NK-92 treated with Interleukin-12 subunit alpha and Interleukin-12 subunit beta, amount 100 ng/mL, for 24 hours (cell line): Measurements from ENCODE around the gene METTL1.

Experiments used
- DNase-seq: peaks from one replicate; lab custom pipeline; 2025; lab: John Stamatoyannopoulos, UW

The METTL1 gene

DNA sequence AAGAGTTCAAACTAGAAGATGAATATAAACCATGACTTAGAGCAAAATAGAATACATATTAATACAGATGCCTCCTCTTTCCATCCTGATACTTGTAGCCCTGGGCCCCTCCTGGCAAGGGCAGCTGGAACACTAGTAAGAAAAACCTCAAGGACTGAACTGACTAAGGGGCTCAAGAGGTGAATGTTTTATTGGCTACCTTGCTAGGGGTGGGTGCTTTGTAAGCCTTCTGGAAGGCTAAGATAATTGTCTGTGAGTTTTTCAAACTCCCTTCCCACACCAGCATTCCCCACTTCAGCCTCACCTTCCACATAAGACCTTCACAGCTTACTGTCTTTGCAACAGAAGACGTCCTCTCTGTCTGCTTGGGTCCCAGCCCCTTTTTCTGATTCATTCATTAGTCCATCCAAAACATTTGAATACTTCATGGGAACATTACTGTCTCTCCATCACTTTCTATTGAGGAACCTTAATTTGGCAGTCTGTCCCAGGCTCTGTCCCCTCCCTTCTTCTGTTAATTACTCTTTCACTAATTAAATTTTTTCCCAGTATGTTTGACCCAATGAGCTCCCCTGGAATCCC lies 18.1 kb downstream of the METTL1 start:
- DNase-seq = no peak

GRCh38 chr12:57752668-57753000 lies 19.3 kb downstream of the METTL1 start:
- no peak for DNase-seq

DNA sequence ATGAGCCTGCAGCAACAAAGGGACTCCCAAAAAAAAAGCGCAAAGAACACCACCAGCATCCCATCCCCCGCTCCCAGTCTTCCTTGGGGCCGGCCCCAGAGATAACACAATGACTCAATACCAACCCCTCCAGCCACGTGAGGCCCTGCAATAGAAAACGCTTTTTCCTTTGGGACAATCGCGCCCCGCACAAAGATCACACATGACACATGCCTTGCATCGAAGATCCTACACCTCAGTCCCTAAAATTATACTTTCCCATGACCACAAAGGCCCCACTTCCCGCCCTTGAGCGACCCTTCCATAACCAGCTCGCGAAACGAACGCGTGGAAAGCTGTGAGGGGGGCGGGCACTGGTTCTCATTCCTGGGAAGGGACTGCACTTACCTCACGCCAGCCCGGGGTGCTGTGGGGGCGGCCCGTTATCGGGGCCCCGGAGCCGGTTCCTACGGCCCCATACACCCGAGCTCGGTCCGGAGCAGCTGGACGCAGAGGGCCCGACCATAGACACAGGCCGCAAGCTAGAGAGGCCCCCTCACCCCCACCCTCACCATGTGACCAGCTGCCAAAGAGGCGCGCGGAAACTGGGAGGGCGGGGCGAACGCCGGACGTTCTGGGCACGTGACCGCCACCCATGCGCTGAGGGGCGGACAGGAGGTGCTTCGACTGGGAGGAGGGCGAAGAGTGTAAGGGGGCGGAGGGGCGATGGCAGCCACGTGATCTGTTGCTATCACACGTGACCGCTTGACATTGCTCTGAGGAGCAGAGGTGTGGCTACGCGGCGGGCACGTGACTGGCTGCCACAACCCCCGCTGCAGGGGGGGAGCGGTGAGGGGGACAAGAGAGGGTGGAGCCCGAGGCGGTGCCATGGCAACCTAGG lies 19.9 kb downstream of the METTL1 start, which contains the start of gene CDK4:
Gene CDK4, minus strand, starts transcription at position 523 of the 880 bp plus-strand sequence. CDS start 593 bp downstream, outside the sequence.
- peak; percentile 98 for DNase-seq

DNA sequence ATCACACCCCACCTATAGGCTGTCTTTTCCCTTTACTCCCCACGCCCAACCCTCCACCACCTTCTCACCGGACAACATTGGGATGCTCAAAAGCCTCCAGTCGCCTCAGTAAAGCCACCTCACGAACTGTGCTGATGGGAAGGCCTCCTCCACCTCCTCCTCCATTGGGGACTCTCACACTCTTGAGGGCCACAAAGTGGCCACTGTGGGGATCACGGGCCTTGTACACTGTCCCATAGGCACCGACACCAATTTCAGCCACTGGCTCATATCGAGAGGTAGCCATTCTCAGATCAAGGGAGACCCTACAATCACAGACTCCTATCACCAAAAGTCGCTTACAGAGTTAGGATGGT lies 20.5 kb downstream of the METTL1 start:
- no peak for DNase-seq

DNA sequence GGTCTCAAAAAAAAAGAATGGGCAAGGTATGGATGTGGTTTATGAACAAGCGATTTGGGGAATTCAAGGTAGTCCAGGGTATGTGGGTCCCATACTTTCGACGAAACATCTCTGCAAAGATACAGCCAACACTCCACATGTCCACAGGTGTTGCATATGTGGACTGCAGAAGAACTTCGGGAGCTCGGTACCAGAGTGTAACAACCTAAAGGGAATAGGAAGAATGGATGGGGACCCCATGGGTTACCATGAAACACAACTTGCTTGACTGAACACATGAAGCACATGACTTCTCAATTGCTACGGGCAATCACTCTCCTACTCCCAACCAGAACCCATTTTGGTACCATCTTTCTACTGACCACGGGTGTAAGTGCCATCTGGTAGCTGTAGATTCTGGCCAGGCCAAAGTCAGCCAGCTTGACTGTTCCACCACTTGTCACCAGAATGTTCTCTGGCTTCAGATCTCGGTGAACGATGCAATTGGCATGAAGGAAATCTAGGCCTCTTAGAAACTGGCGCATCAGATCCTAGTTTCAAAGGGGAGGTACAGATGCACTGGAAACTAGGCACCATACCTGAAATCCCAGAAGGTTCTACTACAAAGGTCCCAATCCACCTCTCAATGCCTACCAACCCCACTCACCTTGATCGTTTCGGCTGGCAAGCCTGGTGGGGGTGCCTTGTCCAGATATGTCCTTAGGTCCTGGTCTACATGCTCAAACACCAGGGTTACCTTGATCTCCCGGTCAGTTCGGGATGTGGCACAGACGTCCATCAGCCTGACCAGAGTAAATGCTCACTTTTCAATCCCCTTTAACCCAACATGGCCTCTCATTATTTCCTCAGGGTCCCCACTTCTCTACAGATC lies 21.1 kb downstream of the METTL1 start:
- no peak for DNase-seq

DNA sequence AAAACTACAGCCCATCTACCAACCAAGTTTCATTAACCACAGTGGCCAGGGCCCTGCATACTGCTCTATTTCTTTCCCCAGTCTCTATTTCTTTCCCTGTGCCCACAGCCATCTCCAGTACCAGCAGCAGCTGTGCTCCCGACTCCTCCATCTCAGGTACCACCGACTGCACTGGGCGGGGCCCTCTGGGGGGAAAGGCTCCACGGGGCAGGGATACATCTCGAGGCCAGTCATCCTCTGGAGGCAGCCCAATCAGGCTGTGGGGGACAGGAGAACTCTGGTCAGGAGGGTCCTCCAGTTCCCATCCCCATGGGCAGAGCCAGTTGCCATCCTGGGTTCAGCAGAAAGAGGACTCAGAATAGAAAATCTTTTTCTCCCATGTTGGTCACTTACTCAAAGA lies 22.8 kb downstream of the METTL1 start:
- DNase-seq = no peak

- no peak for DNase-seq
These were observed 25.9 kb downstream of the METTL1 start for GRCh38 chr12:57746025-57746424.

DNA sequence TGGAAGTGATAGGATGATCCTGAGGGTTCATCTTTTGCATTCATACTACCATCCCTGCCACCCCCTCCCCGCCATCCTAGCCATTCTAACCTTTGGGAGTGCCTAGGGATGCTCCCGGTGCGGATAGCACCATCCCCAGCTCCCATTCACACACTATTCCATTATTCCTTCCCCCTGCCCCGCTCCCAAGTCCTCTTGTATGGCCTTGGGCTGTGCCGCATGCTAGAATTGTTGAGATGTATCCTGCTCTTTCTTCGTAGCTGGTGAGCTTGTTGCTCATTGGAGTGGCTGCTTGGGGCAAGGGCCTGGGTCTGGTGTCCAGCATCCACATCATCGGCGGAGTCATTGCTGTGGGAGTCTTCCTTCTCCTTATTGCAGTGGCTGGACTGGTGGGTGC lies 26.4 kb downstream of the METTL1 start:
- no peak for DNase-seq

DNA sequence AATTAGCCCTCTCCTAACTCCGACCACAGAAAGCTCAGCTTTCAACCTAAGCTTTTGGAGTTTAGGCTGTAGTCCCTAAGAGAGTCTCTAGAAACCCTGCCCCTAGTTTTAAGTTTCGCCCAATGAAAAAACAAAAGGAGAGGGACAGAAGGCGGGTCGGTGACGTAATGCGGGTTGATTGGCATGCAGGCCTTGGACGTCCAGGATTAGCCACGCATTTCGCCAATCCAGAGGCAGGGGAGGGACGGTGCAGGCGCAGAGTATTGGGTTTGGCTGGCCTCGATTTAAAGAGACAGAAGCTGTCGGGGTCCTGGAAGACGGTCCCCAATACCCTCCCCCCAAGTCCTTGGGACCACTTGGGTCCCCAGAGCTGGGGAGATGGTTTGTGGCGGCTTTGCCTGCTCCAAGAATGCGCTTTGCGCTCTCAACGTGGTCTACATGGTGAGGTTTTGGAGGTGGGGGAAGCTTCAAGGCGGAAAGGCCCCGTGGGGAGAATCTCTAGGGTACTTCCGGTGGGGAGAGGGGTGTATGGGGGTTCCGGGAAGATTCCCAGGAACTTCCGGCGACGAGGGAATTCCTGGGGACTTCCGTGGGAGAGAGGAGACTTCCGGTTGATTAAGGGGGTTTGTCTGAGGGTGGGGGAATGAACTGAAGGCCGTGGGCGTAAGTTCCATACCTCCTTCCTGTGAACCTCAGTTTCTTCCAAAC lies 27.0 kb downstream of the METTL1 start, which contains the start of gene TSPAN31:
Gene TSPAN31, plus strand, starts transcription at position 263 of the 708 bp plus-strand sequence. Its CDS starts 116 bp downstream, at position 379.
- DNase-seq = peak; percentile 85

DNA sequence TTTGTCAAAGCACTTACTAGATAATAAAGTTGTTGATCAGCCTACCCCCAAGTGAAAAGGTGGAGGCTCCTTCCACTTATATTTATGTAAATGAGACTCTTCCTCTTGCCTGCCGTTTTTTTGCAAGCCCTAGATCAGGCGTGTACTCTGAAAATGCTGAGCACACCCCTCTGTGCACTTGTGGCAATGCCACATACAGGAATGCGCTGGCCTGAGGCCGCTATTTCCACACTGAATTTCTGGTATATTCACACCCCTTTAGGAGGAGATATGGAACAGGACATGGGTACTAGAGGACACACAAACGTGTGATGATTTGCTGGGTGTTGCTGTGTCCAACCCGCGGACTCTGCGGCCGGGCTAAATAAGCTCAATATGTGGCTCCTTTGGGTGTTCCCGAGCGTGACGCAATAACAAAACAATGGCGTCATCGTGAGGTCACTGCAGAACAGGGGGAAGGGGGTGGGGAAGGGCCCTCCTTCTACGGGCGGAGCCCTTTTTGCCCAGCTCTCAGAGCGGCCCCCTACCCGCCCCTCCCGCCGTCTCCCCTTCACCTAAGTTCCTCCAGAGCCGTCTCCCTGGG lies 27.6 kb downstream of the METTL1 start:
- DNase-seq = peak; percentile 52

DNA sequence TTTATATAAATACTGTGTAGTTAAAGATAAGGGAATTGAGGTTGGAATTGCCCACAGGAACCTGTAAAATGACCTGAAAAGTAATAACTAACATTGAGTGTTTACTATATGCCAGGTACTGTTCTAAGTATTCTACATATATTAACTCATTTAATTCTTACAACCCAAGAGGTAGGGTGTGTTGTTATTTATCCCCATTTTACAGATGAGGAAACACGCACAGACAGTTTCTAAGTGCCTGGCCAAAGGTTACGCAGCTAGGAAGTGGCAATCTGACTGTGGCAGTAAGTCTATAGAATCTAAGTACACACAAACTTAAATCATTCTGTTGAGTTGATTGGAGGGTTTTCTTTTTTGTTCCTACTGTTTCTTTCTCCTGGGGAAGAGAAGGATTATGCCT lies 28.1 kb downstream of the METTL1 start:
- DNase-seq = no peak

GRCh38 chr12:57741844-57742738 lies 29.8 kb downstream of the METTL1 start:
- DNase-seq = peak; percentile 65

GRCh38 chr12:57741413-57741789 lies 30.5 kb downstream of the METTL1 start:
- DNase-seq = no peak

DNA sequence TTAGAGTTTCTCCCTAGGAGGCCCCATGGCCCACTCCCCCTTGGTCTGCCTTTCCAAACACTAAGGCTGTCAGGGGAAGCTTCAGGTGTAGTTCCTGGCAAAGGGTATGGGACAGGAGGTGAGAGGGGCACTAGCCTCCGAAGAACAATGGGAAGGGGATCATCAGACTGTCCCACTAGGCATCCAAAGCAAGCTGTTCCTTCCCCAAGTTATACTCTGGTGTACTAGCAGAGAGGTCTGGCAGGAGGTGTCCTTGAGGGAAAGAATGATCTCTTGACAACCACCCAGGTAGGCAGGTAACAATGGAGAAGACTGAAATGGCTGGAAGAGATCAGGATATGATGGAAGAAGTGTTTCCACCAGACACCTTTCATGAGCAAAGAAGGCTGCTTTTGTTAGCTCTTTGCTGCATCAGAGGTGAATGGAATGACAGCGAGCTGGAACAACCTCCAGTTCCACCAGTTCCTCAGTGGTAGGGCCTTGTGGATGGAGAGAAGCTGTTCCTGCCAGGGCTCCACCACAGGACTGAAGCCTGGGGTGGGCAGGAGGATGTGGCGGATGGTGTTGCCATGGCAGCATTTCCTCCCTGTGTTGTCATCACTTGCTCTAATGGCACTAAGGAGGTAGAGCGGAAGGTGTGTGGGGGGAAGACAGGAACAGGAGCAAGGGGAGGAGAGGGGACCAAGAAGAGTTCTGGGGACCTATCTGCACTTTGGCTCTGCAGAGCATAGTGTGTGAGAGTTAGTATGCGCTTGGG lies 31.1 kb downstream of the METTL1 start:
- peak; percentile 54 for DNase-seq

- DNase-seq = no peak
These were observed 31.9 kb downstream of the METTL1 start for GRCh38 chr12:57739914-57740538.

GRCh38 chr12:57739387-57739786 lies 32.5 kb downstream of the METTL1 start:
- DNase-seq = no peak

DNA sequence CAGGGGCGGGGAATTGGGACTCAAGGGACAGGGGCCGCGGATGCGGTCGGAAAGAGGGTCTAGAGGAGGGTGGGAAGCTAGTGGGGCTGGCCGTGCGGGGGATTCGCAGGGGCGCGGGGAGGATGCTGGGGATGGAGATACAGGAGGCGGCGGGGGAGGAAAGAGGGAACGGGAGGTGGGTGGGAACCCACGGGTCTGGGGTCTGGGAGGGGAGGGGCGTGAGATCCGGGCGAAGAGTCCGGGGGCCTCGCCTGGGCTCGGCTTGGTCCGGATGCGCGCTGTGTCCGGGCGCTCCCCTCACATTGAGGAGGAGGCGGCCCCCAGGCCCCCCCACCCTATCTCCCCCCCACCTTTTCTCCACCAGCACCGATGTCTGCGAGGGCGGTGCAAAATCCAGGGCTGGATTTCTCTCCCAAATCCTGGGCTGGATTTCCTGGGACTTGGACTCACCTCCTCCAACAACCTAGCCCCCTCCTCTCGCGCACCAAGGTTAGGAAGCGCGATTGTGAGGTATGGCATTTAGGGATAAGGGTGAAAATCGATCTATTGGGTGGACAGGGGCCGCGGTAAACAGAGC lies 33.2 kb downstream of the METTL1 start, which contains the start of gene AGAP2:
Gene AGAP2, minus strand, starts transcription at position 82 of the 577 bp plus-strand sequence. CDS start 496 bp downstream, outside the sequence.
- no peak for DNase-seq
